Adrenal gland (tissue), 12 donors: ENCODE data around the gene HPCA. TPM values are rescaled to one million over a fixed set of nuclear protein-coding genes. Genes with fewer than 3 reads are reported as not detected.

Experiments
- DNase-seq, 7 donors: peaks; one replicate each; pipeline ENCODE4 v3.0.0-alpha.2; 2019 to 2020
- H3K27ac ChIP-seq, 5 donors: fragments of 200-600 bp; sonication (generic) in 4 of 5; 1 replicate in 3 of 5; 2 replicates in 2 of 5; pipeline versions ENCODE4 v1.5.1 to v1.8.0; 2016 to 2020; ENCODE audit warnings: mild to moderate bottlenecking in 1 of 5
- H3K27me3 ChIP-seq: fragments of 200-600 bp; 2 replicates; pipeline ENCODE4 v1.8.0; 2021
- H3K36me3 ChIP-seq, 2 donors: fragments of 200-600 bp; replicated peaks in 1 of 2; 1 replicate in 1 of 2; 2 replicates in 1 of 2; pipeline versions ENCODE4 v1.5.1 to v1.8.0; 2018 to 2022
- H3K4me1 ChIP-seq, 2 donors: fragments of 200-600 bp; replicated peaks in 1 of 2; 1 replicate in 1 of 2; 2 replicates in 1 of 2; pipeline versions ENCODE4 v1.5.1 to v1.8.0; 2018 to 2021
- H3K4me3 ChIP-seq, 4 donors: fragments of 200-600 bp; sonication (generic) in 3 of 4; one replicate each; pipeline ENCODE4 v1.5.1; 2016 to 2018
- H3K9me3 ChIP-seq, 3 donors: fragments of 200-600 bp; sonication (generic) in 1 of 3; replicated peaks in 1 of 3; 1 replicate in 2 of 3; 2 replicates in 1 of 3; pipeline versions ENCODE4 v1.5.1 to v1.8.0; 2016 to 2021
- CTCF ChIP-seq, 6 experiments: fragments of 450-650 bp in 4 of 6; fragments of 200-600 bp in 2 of 6; sonication (generic) in 1 of 6; IDR thresholded peaks; 1 replicate in 5 of 6; 2 replicates in 1 of 6; pipeline versions ENCODE4 v1.5.1 to v1.8.0; 2016 to 2021; ENCODE audit warnings: antibody characterized with exemption in 6 of 6, mild to moderate bottlenecking in 2 of 6, moderate library complexity in 1 of 6
- POLR2A ChIP-seq, 2 donors: fragments of 450-650 bp; IDR thresholded peaks; one replicate each; pipeline ENCODE4 v1.6.1; 2017; ENCODE audit warnings: antibody characterized with exemption in 2 of 2, mild to moderate bottlenecking in 2 of 2, moderate library complexity in 1 of 2
- WGBS, 4 donors: extraction: QIAGEN DNeasy Blood & Tissue Kit in 2 of 4; methylation state at CpG; one replicate each; pipeline versions ENCODE4 v1.1.5 to v1.1.7; 2013 to 2017; 5-methylcytosine and 5-hydroxymethylcytosine counted together
- intact Hi-C, 2 donors: fragments of 100-400 bp; cut with DNase I; formaldehyde crosslinking; loops; one replicate each; pipeline versions ENCODE4 v1.14.1 to v1.15.0; 2022 to 2023
- polyA plus RNA-seq, 3 donors: library from polyadenylated mRNA; stranded (reverse); fragments of 200-250 nt in 2 of 3; fragments of 350-450 nt in 1 of 3; fragmentation: Illumina TruSeq in 1 of 3; extraction: RNeasy Lipid Tissue Mini Kit (QIAGEN cat#74804) in 1 of 3; gene quantifications; one replicate each; pipeline ENCODE4 v1.2.3, GENCODE V29; 2013 to 2014
- total RNA-seq, 9 donors: library from RNA; depleted of rRNA in 4 of 9; stranded (reverse); fragments of >200 nt in 4 of 9; fragments of 120-200 nt in 1 of 9; fragmentation: NEBNext Ultra II Directional in 1 of 9; extraction: Animal tissue kit (Norgen Biotek cat#: 25700) in 1 of 9; gene quantifications; one replicate each; pipeline versions ENCODE4 v1.1.0 to v1.2.4, GENCODE V29; 2013 to 2023
- donor health status: healthy with polysubstance abuse.
- donor health status: Bipolar disorder and iron deficiency.
- donor health status: DM: yes; HTN: yes; CAD: no.
- donor health status: DM: no; HTN: no; CAD: no.
- donor health status: DM: no; HTN: no; CAD: no.
- donor health status: DM: yes; HTN: yes; CAD: no.

Gene HPCA
- total and polyA plus RNA-seq, 12 donors = 0.17 to 3.1 (median 0.62) TPM; not detected in 6

- H3K27me3 ChIP-seq = no peaks in the 10 kb centered on the region
- peak; percentile 77 to 91 (median 85) for TF ChIP-seq CTCF (IDR thresholded peaks at IDR 0.05)
- no peak for TF ChIP-seq POLR2A (IDR thresholded peaks at IDR 0.05)
- intact Hi-C loops = loop anchor here in 1 of 2 donors (10.0 kb wide), 2 partner anchors 162 to 352 kb away; no protein-coding TSS in a partner anchor
These were observed 9.7 kb upstream of the HPCA start for GRCh38 chr1:32876341-32877210.

DNA sequence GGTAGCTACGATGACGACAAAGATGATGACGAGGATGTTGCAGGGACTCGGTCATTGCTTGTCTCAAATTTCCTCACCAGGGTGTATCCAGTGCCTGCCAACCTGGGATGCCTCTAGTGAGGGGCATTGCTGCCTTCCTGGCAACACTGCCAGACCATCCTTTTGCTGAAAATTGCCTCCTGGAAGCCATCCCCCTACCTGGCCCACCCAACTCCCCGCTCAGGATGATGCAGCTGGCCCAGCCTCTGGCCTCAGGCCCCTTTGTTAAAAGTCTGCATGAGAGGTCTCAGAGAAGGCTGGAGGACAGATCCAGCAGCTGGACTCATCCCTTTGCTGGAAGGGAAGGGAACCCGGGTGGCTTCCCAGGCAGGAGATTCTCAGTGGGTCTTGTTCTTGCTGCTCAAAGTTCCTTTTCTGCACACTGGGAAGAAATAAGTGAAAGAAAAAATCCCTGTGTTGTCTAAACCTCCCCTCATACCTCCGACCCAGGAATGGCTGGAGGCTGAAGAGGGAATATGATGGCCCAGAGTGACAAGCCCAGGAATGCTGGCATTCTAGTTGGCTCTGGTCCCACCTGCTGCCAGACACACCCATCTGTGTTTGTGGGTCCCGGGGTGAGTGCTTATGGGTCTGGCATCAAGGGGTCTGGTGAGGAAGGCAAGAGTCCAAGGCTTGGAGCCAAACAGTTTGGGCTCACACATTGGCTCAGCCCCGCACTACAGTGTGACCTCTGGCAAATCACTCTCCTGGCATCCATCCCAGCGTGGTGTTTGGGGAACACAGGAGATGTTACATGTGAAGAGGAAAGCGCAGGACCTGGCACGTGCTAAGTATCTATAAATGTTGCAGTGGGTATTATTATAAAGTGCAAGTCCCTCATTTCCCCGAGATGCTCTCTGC, 8.8 kb upstream of the HPCA start:
- Histone ChIP-seq H3K4me3 (no peak overlapping the region), H3K36me3 (no peaks in the 10 kb centered on the region), H3K27ac (no peak overlapping the region), H3K27me3 (no peaks in the 10 kb centered on the region), H3K9me3 (no peaks in the 10 kb centered on the region), H3K4me1 (peaks cover 0 to 8% of the 10 kb centered on the region in 2 donors)
- peak in 1 of 7 donors; percentile 54 for DNase-seq
- WGBS, 4 donors = 60 to 75% (median 63%) methylated on average over 11 to 13 of the region's 13 CpGs
- intact Hi-C loops = loop anchor here in 1 of 2 donors (10.0 kb wide), 2 partner anchors 163 to 353 kb away; no protein-coding TSS in a partner anchor
- TF ChIP-seq CTCF (IDR thresholded peaks at IDR 0.05) (no peak), POLR2A (IDR thresholded peaks at IDR 0.05) (no peak)

More at GRCh38 chr1:32876341-32877210, 9.7 kb upstream of the HPCA start:
- H3K27ac ChIP-seq = no peak overlapping the region
- 23 to 42% (median 31%) methylated on average over 7 to 16 of the region's 16 CpGs for WGBS, 4 donors
- DNase-seq = peak; percentile 51 to 85 (median 72)
- no peaks in the 10 kb centered on the region for H3K9me3 ChIP-seq
- H3K4me1 ChIP-seq = peaks cover 0 to 9% of the 10 kb centered on the region in 2 donors
- no peak overlapping the region for H3K4me3 ChIP-seq
- no peaks in the 10 kb centered on the region for H3K36me3 ChIP-seq

DNA sequence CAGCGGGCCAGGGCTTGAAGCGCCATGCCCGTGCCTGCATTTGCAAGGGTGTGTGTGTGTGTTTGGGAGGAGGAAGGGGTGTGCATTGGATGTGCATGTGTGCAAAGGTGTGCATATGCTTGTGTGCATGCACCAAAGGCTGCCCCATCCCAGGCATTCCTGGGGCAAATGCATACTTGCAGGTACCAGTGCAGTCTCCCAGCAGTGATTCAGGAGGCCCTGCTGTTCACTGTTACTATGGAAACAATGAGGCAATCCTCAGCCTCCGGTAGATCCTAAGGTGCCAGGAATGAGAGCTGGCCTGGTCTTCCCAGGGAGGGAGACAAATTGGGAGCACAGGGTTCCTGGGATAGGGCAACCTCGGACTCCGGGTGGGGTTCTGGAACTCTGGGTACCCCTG, 8.1 kb upstream of the HPCA start:
- Histone ChIP-seq H3K4me1 (peaks cover 0 to 8% of the 10 kb centered on the region in 2 donors), H3K36me3 (no peaks in the 10 kb centered on the region), H3K9me3 (no peaks in the 10 kb centered on the region), H3K4me3 (no peak overlapping the region), H3K27me3 (no peaks in the 10 kb centered on the region), H3K27ac (no peak overlapping the region)
- 68 to 78% (median 74%) methylated on average over 3 to 6 of the region's 6 CpGs for WGBS, 4 donors
- no peak for DNase-seq
- TF ChIP-seq CTCF (IDR thresholded peaks at IDR 0.05) (no peak), POLR2A (IDR thresholded peaks at IDR 0.05) (no peak)
- intact Hi-C loops = loop anchor here in 1 of 2 donors (10.0 kb wide), 2 partner anchors 163 to 353 kb away; no protein-coding TSS in a partner anchor

DNA sequence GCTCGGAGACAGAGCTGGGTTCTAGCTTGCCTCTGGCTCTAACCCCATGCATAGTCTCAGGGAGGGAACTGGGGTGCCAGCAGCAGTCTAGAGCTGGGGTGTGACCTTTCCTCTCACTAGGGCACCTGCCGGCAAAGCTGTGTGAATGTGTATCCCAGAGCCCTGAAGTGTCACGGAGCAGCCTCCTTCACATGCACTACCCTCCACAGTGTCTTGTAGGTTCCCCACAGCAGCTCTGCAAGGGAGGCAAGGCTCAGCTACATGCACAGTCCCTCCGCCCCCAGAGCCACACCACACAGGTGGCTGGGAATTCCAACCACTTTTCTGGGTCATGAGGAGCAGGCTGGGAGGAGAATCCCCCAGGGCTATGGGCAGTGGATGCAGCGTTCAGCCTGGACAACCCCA, 7.7 kb upstream of the HPCA start:
- WGBS, 4 donors = 73 to 93% (median 79%) methylated on average over 2 to 5 of the region's 5 CpGs

More for the DNA sequence above, 7.7 kb upstream of the HPCA start:
- H3K27ac ChIP-seq = no peak overlapping the region
- no peak overlapping the region for H3K4me3 ChIP-seq
- no peaks in the 10 kb centered on the region for H3K36me3 ChIP-seq
- H3K27me3 ChIP-seq = no peaks in the 10 kb centered on the region
- TF ChIP-seq CTCF (IDR thresholded peaks at IDR 0.05) = no peak
- no peak for TF ChIP-seq POLR2A (IDR thresholded peaks at IDR 0.05)
- DNase-seq = no peak
- intact Hi-C loops = loop anchor here in 1 of 2 donors (10.0 kb wide), 2 partner anchors 164 to 354 kb away; no protein-coding TSS in a partner anchor
- H3K9me3 ChIP-seq = no peaks in the 10 kb centered on the region
- H3K4me1 ChIP-seq = peaks cover 0 to 8% of the 10 kb centered on the region in 2 donors
